ENCODE measurements around the gene TGFBR3. TPM values are rescaled to one million over a fixed set of nuclear protein-coding genes. Genes with fewer than 3 reads are reported as not detected.

The TGFBR3 gene
- total and polyA plus RNA-seq, 2 of the 8 experiments (the other 6 are each of a cell fraction or from before 2014, with no cell fraction given), result 2.0 to 6.1 TPM

DNA sequence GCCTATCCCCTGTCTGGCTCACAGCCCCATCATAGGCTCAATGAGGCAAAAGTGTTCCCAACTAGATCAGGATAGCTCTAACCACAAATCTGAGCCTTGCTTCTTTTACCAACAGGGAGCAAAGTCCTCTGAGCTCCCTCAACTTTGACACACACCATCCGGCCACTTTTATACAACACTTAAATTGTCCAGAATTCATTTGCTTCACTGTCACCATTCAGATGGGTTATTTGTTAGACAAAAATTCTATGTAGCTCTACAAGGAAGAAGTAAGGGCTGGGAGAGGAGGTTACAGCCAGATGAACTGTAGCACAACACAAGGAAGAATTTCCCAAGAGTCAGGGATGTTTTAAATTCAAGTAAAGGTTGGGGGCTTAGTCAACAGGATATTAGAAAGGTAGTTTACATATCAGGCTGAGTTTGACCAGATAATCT, 50.8 kb downstream of the TGFBR3 start:
- Histone ChIP-seq H3K4ac (replicated peaks; ENCODE audit: insufficient read length, low read depth, low read length) (no peak overlapping the region), H3K79me1 (ENCODE audit: low read depth, low read length) (no peaks in the 10 kb centered on the region), H3K18ac (ENCODE audit: extremely low read depth, low read length) (no peak overlapping the region), H3K27me3 (replicated peaks in 1 of 4; ENCODE audit: control insufficient read depth in 3 of 4, extremely low read depth in 1 of 4, insufficient read depth in 3 of 4, low read length in 3 of 4) (no peaks in the 10 kb centered on the region), H3K4me3 (ENCODE audit: extremely low read depth in 1 of 4, insufficient read depth in 2 of 4, low read depth in 3 of 4, low read length in 4 of 4) (no peak overlapping the region), H3K23ac (ENCODE audit: insufficient read length) (no peak overlapping the region), H4K8ac (ENCODE audit: extremely low read depth, insufficient read depth, low read length) (no peak overlapping the region), H2BK15ac (ENCODE audit: low read length) (no peak overlapping the region), H3K4me1 (replicated peaks in 1 of 4; ENCODE audit: control insufficient read depth in 3 of 4, insufficient read depth in 4 of 4, low read length in 3 of 4) (no peaks in the 10 kb centered on the region), H3K27ac (ENCODE audit: low read depth, low read length) (no peak overlapping the region), H2AK5ac (ENCODE audit: low read depth, low read length) (no peak overlapping the region), H2AFZ (ENCODE audit: low read length) (no peak overlapping the region), H2BK20ac (ENCODE audit: low read length) (no peak overlapping the region), H2BK5ac (ENCODE audit: low read depth, low read length) (no peak overlapping the region), H4K20me1 (replicated peaks in 1 of 2; ENCODE audit: control insufficient read depth in 1 of 2, insufficient read depth in 2 of 2, low read length in 2 of 2) (no peaks in the 10 kb centered on the region), H3K9me3 (ENCODE audit: insufficient read depth in 2 of 2, low read depth in 1 of 2, low read length in 1 of 2) (no peaks in the 10 kb centered on the region), H3K36me3 (ENCODE audit: control insufficient read depth in 2 of 4, insufficient read depth in 4 of 4, low read length in 3 of 4) (no peaks in the 10 kb centered on the region), H3K79me2 (ENCODE audit: control insufficient read depth in 1 of 2, insufficient read depth in 2 of 2, low read length in 2 of 2) (no peaks in the 10 kb centered on the region), H4K5ac (ENCODE audit: insufficient read length, low read depth, low read length) (no peak overlapping the region), H3K23me2 (ENCODE audit: low read depth, low read length) (no peaks in the 10 kb centered on the region), H3K9ac (replicated peaks in 1 of 4; ENCODE audit: extremely low read depth in 1 of 4, low read depth in 3 of 4, low read length in 3 of 4) (no peak overlapping the region), H4K91ac (replicated peaks; ENCODE audit: insufficient read length, low read length) (no peak overlapping the region), H2BK12ac (ENCODE audit: low read depth, low read length) (no peak overlapping the region), H3K56ac (replicated peaks; ENCODE audit: insufficient read length, low read depth, low read length) (no peak overlapping the region), H3K4me2 (ENCODE audit: insufficient read depth in 1 of 2, low read depth in 2 of 2, low read length in 2 of 2) (no peak overlapping the region), H3K14ac (ENCODE audit: insufficient read length) (no peak overlapping the region), H2BK120ac (replicated peaks; ENCODE audit: low read depth, low read length) (no peak overlapping the region)
- POLR2A ChIA-PET (ENCODE audit: partially characterized antibody), result no interaction called here
- no peak for DNase-seq (ENCODE audit: low read depth in 1 of 2, low spot score in 2 of 2)
- no peak for TF ChIP-seq MAFK (IDR thresholded peaks at IDR 0.05; ENCODE audit: low read depth, low read length)
- TF ChIP-seq KDM5A (IDR thresholded peaks at IDR 0.05; ENCODE audit: low read length), result no peak
- TF ChIP-seq CTBP2 (IDR thresholded peaks at IDR 0.05; ENCODE audit: borderline replicate concordance, insufficient read depth, insufficient read length, low read length), result no peak
- no peak for TF ChIP-seq RFX5 (IDR thresholded peaks at IDR 0.05; ENCODE audit: borderline replicate concordance, low read depth, low read length)
- no peak for TF ChIP-seq SP1 (IDR thresholded peaks at IDR 0.05; ENCODE audit: low read depth, low read length)
- TF ChIP-seq EP300 (IDR thresholded peaks at IDR 0.05; ENCODE audit: borderline replicate concordance in 1 of 2, low read depth in 2 of 2, low read length in 2 of 2), result no peak
- no peak for TF ChIP-seq USF2 (IDR thresholded peaks at IDR 0.05; ENCODE audit: low read length)
- no peak for TF ChIP-seq SRF (IDR thresholded peaks at IDR 0.05; ENCODE audit: low read depth, low read length)
- TF ChIP-seq JUN (IDR thresholded peaks at IDR 0.05; ENCODE audit: low read depth, low read length), result no peak
- WGBS, 2 experiments (ENCODE audit: extremely low coverage in 1 of 2, insufficient coverage in 1 of 2, insufficient read length in 1 of 2, insufficient replicate concordance in 2 of 2, low coverage in 1 of 2, low lambda C conversion rate in 2 of 2, missing lambda C conversion rate in 1 of 2), result 85% methylated on average over 1 of the region's 1 CpG; no CpG with 5 or more reads in 1 of the 2 experiments
- no peak for FAIRE-seq
- CTCF ChIA-PET (ENCODE audit: partially characterized antibody), result interaction anchor here (0.6 to 2.5 kb wide), 5 partner anchors 11 to 199 kb away, joined by 3 to 9 read pairs (median 3); no protein-coding TSS in a partner anchor

All from H1 (cell line).